Endodermal cell (in vitro differentiated cells): ENCODE results near the gene TKFC. TPM values are rescaled to one million over a fixed set of nuclear protein-coding genes. Genes with fewer than 3 reads are reported as not detected.
A peak's percentile ranks its signal among the peaks of the same experiment; 100 is the strongest.

ENCODE experiments used
- DNase-seq: peaks from one replicate; pipeline ENCODE4 v3.0.0-alpha.2; 2017
- H3K27ac ChIP-seq: 2 replicates; pipeline ENCODE4 v1.5.1; 2013; ENCODE audit warnings: mild to moderate bottlenecking, low read depth, low read length, moderate library complexity
- H3K27me3 ChIP-seq: 2 replicates; pipeline ENCODE4 v1.6.1; 2013; ENCODE audit warnings: mild to moderate bottlenecking, low read length, moderate library complexity; ENCODE audit not compliant: insufficient read depth, control insufficient read depth, poor library complexity, severe bottlenecking
- H3K36me3 ChIP-seq: 2 replicates; pipeline ENCODE4 v1.7.0; 2013; ENCODE audit warnings: mild to moderate bottlenecking, low read length, moderate library complexity; ENCODE audit not compliant: control insufficient read depth, insufficient read depth
- H3K4me1 ChIP-seq: one replicate; pipeline ENCODE4 v1.7.0; 2013; ENCODE audit warnings: low read length; ENCODE audit not compliant: control insufficient read depth, insufficient read depth
- H3K4me3 ChIP-seq: 2 replicates; pipeline ENCODE4 v1.5.1; 2013; ENCODE audit warnings: mild to moderate bottlenecking, low read length, moderate library complexity
- H3K9ac ChIP-seq: 2 replicates; pipeline ENCODE4 v1.6.1; 2013; ENCODE audit warnings: mild to moderate bottlenecking, low read length, moderate library complexity; ENCODE audit not compliant: poor library complexity, severe bottlenecking; ENCODE audit errors: extremely low read depth
- H3K9me3 ChIP-seq: 2 replicates; pipeline ENCODE4 v1.6.1; 2013; ENCODE audit warnings: mild to moderate bottlenecking, low read length, moderate library complexity; ENCODE audit not compliant: control insufficient read depth
- H3K27ac Mint-ChIP-seq: 2 replicates; pipeline ENCODE4 v1.8.0; 2020; ENCODE audit warnings: mixed read lengths
- H3K27me3 Mint-ChIP-seq: 2 replicates; pipeline ENCODE4 v1.8.0; 2021; ENCODE audit warnings: mild to moderate bottlenecking, mixed read lengths; ENCODE audit not compliant: insufficient read depth
- H3K36me3 Mint-ChIP-seq: 2 replicates; pipeline ENCODE4 v1.8.0; 2020; ENCODE audit warnings: low read depth, mixed read lengths
- H3K4me1 Mint-ChIP-seq: 2 replicates; pipeline ENCODE4 v1.8.0; 2020; ENCODE audit warnings: mixed read lengths
- H3K4me3 Mint-ChIP-seq: 2 replicates; pipeline ENCODE4 v1.8.0; 2020; ENCODE audit warnings: mild to moderate bottlenecking, moderate library complexity, mixed read lengths
- H3K9me3 Mint-ChIP-seq: 2 replicates; pipeline ENCODE4 v1.8.0; 2020; ENCODE audit warnings: mild to moderate bottlenecking, mixed read lengths
- WGBS, 2 experiments: methylation state at CpG; one replicate each; pipeline versions ENCODE4 v1.1.5 to v1.1.7; 2013; ENCODE audit warnings: missing lambda C conversion rate in 2 of 2, mixed read lengths in 1 of 2; ENCODE audit not compliant: insufficient coverage in 1 of 2, insufficient read length in 1 of 2; 5-methylcytosine and 5-hydroxymethylcytosine counted together
- total RNA-seq, 2 donors: library from RNA; stranded (reverse); fragmentation: NEBNext Ultra II Directional in 1 of 2; extraction: Animal tissue kit (Norgen Biotek cat#: 25700) in 1 of 2; gene quantifications; 2 replicates in 1 of 2; 3 replicates in 1 of 2; pipeline ENCODE4 v1.2.1, GENCODE V29; 2021
- TF ChIP-seq, protein P1 (sequence below): fragments of 200-600 bp; sonication (generic); conservative IDR thresholded peaks from 2 replicates; pipeline ENCODE4 v1.5.0; 2021; ENCODE audit warnings: antibody characterized with exemption, mild to moderate bottlenecking

TKFC gene
- total RNA-seq, 2 donors from 2014 or later, result 93.7 to 116 TPM

DNA sequence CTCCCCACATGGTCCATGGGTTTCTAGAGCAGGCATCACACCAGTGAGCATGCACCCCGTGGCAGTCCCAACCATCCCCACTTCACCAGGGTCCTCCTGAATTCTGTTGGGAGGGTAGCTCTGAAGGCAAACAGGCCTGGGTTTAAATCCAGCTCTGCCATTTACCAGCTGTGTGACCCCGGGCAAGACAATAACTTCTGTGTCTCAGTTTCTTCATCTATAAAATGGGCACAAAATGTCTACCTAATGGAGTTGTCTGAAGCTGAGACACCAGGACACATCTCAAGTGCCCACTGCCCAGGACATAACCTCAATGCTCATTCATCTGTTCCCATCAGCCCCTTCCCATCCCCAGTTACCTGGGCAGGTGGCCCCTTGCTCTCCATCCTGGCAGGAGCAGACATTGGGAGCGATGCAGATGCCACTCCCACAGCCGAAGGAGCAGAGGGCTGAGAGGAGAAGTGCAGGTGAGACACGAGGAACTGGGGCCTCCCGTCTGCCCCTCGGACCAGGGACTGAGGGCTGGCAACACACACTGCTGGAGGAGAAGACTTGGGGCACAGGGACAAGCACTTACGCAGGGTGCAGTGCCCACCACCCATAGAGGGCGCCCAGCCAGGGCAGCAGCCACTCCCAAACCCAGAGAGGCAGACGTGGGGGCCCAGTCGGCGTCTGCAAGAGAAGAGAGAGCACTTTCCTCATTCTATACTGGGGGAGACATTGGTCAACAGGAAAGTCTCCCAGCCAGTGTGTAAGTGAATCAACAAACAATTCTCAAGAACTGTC is 41.9 kb upstream of the TKFC start:
- H3K36me3 ChIP-seq, result no peaks in the 10 kb centered on the region
- TF ChIP-seq, protein P1, sequence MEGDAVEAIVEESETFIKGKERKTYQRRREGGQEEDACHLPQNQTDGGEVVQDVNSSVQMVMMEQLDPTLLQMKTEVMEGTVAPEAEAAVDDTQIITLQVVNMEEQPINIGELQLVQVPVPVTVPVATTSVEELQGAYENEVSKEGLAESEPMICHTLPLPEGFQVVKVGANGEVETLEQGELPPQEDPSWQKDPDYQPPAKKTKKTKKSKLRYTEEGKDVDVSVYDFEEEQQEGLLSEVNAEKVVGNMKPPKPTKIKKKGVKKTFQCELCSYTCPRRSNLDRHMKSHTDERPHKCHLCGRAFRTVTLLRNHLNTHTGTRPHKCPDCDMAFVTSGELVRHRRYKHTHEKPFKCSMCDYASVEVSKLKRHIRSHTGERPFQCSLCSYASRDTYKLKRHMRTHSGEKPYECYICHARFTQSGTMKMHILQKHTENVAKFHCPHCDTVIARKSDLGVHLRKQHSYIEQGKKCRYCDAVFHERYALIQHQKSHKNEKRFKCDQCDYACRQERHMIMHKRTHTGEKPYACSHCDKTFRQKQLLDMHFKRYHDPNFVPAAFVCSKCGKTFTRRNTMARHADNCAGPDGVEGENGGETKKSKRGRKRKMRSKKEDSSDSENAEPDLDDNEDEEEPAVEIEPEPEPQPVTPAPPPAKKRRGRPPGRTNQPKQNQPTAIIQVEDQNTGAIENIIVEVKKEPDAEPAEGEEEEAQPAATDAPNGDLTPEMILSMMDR, result peak; percentile 61
- H3K27me3 ChIP-seq, result peaks cover 15% of the 10 kb centered on the region
- Mint-ChIP-seq H3K27me3 (peaks cover 23% of the 10 kb centered on the region), H3K27ac (no peak overlapping the region), H3K4me1 (peaks cover 7% of the 10 kb centered on the region), H3K9me3 (no peaks in the 10 kb centered on the region), H3K36me3 (peaks cover 10% of the 10 kb centered on the region), H3K4me3 (no peak overlapping the region)
- no peaks in the 10 kb centered on the region for H3K4me1 ChIP-seq
- H3K9ac ChIP-seq, result no peak overlapping the region
- peak; percentile 68 for DNase-seq
- no peak overlapping the region for H3K27ac ChIP-seq
- no peak overlapping the region for H3K4me3 ChIP-seq
- WGBS, 2 experiments, result 87 to 96% methylated on average over 4 to 12 of the region's 12 CpGs
- no peaks in the 10 kb centered on the region for H3K9me3 ChIP-seq

DNA sequence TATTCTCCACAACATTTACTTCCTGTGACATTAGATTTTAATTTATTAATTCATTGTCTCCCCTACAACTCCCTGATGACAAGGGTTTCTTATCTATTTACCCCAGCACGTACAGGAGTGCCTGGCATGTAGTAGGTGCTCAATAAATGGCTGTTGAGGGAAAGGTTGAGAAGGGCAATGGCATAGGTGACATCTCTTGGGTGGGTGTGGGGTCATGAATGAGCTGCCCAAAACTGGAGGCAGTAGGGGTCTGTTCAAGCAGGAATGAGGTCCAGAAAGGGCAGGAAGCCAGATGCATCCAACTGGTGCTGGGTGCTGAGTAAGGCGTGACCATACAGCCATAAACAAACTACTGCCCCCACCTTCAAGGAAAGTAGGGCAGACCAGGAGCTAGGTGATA is 40.7 kb upstream of the TKFC start:
- Mint-ChIP-seq H3K27ac (no peak overlapping the region), H3K36me3 (peaks cover 10% of the 10 kb centered on the region), H3K4me3 (no peak overlapping the region), H3K4me1 (peaks cover 7% of the 10 kb centered on the region), H3K9me3 (no peaks in the 10 kb centered on the region), H3K27me3 (peaks cover 23% of the 10 kb centered on the region)
- Histone ChIP-seq H3K4me3 (no peak overlapping the region), H3K27me3 (peaks cover 15% of the 10 kb centered on the region), H3K36me3 (peaks cover 2% of the 10 kb centered on the region), H3K9me3 (no peaks in the 10 kb centered on the region), H3K4me1 (no peaks in the 10 kb centered on the region), H3K27ac (no peak overlapping the region), H3K9ac (no peak overlapping the region)
- TF ChIP-seq, protein P1, result no peak
- no peak for DNase-seq
- 100% methylated on average over 2 of the region's 2 CpGs; no CpG with 5 or more reads in 1 of the 2 experiments for WGBS, 2 experiments

DNA sequence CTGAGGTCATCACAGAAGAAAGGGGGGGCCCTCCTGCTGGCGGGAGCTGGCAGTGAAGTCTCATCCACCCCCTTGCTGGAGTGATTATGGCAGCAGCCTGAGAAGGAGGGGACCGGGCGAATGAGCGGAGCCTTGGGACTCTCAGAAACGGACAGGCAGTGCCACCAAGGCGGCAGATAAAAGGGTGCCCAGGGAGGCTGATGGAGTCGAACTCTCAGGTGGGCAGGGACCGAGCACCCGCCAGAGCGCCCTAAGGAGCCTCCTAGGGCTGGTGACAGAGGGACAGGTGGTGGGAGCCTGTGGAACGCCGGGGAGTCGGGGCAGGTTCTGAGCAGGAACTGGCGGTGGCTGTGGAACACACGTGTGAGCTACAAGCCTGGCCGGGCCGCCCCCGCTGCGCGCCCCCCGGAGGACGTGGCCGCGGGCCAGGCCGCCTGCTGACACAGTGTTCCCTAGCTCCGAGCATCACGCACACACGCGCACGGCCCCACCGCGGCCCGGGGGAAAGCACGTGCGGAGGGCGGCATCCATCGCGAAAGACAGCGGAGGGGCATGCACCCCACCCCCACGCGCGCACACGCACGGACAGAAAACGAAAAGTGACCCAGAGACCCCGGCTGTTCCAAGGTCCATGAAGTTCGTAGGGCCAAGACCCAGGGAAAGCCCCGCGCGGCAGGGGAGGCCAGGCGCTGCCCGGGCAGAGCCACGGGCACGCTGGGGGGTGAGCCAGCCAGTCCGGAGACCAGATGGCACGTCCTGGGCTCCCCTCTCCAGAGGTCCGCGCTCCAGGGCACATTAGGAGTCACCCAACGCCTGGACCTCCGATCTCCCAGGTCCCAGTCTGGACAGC is 38.9 kb upstream of the TKFC start:
- peaks cover 15% of the 10 kb centered on the region for H3K27me3 ChIP-seq
- peak overlapping the region; percentile 47 for H3K9ac ChIP-seq
- peaks cover 19% of the 10 kb centered on the region for H3K36me3 ChIP-seq
- Mint-ChIP-seq H3K36me3 (peaks cover 19% of the 10 kb centered on the region), H3K27me3 (peaks cover 23% of the 10 kb centered on the region), H3K4me1 (peaks cover 7% of the 10 kb centered on the region), H3K9me3 (no peaks in the 10 kb centered on the region), H3K27ac (no peak overlapping the region), H3K4me3 (peak overlapping the region; percentile 63)
- TF ChIP-seq, protein P1, result peak; percentile 41
- no peak overlapping the region for H3K27ac ChIP-seq
- peak; percentile 74 for DNase-seq
- H3K9me3 ChIP-seq, result no peaks in the 10 kb centered on the region
- H3K4me3 ChIP-seq, result peak overlapping the region; percentile 83
- WGBS, 2 experiments, result 2 to 6% methylated on average over 33 to 60 of the region's 60 CpGs
- H3K4me1 ChIP-seq, result no peaks in the 10 kb centered on the region
